ENCODE data around the gene SLC5A11. TPM values are rescaled to one million over a fixed set of nuclear protein-coding genes. Genes with fewer than 3 reads are reported as not detected.

Gene SLC5A11
- total RNA-seq, 4 donors from 2014 or later, result 6.8 TPM; not detected in 3

DNA sequence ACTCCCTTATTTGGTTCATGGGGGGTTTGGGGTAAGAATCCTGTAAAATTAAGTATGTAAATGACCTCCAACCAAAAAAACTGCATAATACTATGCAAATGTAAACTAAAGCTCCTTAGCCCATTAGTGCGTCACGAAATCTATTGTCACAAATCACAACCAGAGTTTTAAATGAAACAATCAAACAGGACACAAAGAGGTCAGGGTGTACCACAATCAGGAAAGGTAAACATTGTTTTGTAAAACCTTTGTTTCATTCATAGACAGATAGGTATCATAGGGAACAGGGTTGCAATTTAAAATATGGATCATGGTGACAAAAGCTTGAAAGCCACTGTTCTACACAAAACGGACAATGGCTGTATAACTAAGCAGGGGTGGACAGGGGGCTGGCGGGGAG is 108.4 kb downstream of the SLC5A11 start:
- no peaks in the 10 kb centered on the region for H3K9me3 ChIP-seq
- intact Hi-C loops (cut with DNase I; ENCODE audit: low total_unique reads), result no loop called here
- H3K27me3 ChIP-seq, result no peaks in the 10 kb centered on the region
- peaks cover 0 to 30% (median 11%) of the 10 kb centered on the region in 4 donors for H3K4me1 ChIP-seq
- TF ChIP-seq, protein P1, sequence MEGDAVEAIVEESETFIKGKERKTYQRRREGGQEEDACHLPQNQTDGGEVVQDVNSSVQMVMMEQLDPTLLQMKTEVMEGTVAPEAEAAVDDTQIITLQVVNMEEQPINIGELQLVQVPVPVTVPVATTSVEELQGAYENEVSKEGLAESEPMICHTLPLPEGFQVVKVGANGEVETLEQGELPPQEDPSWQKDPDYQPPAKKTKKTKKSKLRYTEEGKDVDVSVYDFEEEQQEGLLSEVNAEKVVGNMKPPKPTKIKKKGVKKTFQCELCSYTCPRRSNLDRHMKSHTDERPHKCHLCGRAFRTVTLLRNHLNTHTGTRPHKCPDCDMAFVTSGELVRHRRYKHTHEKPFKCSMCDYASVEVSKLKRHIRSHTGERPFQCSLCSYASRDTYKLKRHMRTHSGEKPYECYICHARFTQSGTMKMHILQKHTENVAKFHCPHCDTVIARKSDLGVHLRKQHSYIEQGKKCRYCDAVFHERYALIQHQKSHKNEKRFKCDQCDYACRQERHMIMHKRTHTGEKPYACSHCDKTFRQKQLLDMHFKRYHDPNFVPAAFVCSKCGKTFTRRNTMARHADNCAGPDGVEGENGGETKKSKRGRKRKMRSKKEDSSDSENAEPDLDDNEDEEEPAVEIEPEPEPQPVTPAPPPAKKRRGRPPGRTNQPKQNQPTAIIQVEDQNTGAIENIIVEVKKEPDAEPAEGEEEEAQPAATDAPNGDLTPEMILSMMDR (IDR thresholded peaks at IDR 0.05), result no peak
- TF ChIP-seq POLR2AphosphoS5 (IDR thresholded peaks at IDR 0.05) (no peak), EP300 (IDR thresholded peaks at IDR 0.05; ENCODE audit: low read depth) (no peak), POLR2A (IDR thresholded peaks at IDR 0.05) (no peak)
- in situ Hi-C loops (cut with MboI; ENCODE audit: low pct_ligation_motif_present in 1 of 4, low pct_unique_long_range_greater_than_20kb in 1 of 4, low sequenced_read_pairs in 3 of 4), result no loop called here
- DNase-seq, result no peak
- WGBS, 2 donors (ENCODE audit: low coverage in 1 of 2), result 60 to 61% methylated on average over 2 to 4 of the region's 4 CpGs
- H3K27ac ChIP-seq, result peak overlapping the region; percentile 25 to 50 (median 44)
- no peak overlapping the region for H3K4me3 ChIP-seq
- peaks cover 0 to 46% (median 13%) of the 10 kb centered on the region in 4 donors for H3K36me3 ChIP-seq

DNA sequence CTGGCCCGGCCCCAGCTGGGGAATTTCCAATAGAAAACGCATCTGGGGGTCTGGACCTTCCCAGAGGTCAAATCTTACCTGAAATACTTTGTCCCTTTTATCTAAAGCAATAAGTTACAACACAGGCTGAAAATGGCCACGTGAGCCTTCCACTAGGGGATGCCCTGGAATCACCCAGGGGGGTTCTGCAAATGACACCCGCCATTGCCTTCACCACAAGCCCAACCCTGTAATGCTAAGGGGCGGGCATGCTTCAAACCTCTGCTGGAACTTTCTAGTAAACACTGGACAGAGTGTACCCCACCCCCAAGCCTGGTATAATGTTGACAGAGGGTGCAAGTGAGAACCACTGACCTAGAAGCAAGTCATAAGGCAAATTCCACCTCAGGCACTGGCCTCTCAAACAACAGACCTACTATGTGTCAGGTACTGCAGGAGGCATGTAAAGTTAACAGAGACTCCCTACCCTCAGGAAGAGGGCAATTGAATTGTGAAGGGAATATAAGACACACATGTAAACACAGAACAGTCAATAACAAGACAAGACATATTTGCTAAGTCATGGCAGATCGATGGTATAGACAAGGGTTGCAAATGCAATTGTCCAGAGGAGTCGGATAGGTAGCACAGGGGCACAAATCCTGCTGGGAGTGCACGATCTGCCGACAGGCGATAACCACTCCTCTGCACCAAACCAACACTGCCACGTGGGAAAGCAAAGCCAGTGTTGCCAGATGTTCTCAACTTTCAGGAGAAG is 110.4 kb downstream of the SLC5A11 start:
- Histone ChIP-seq H3K4me1 (peaks cover 0 to 21% (median 11%) of the 10 kb centered on the region in 4 donors), H3K27me3 (no peaks in the 10 kb centered on the region), H3K9me3 (no peaks in the 10 kb centered on the region), H3K4me3 (no peak overlapping the region), H3K27ac (no peak overlapping the region), H3K36me3 (peaks cover 0 to 46% (median 17%) of the 10 kb centered on the region in 4 donors)
- intact Hi-C loops (cut with DNase I; ENCODE audit: low total_unique reads), result no loop called here
- 71 to 100% methylated on average over 2 to 11 of the region's 11 CpGs for WGBS, 2 donors (ENCODE audit: low coverage in 1 of 2)
- DNase-seq, result no peak
- in situ Hi-C loops (cut with MboI; ENCODE audit: low pct_ligation_motif_present in 1 of 4, low pct_unique_long_range_greater_than_20kb in 1 of 4, low sequenced_read_pairs in 3 of 4), result no loop called here
- TF ChIP-seq POLR2A (IDR thresholded peaks at IDR 0.05) (no peak), EP300 (IDR thresholded peaks at IDR 0.05; ENCODE audit: low read depth) (no peak)

DNA sequence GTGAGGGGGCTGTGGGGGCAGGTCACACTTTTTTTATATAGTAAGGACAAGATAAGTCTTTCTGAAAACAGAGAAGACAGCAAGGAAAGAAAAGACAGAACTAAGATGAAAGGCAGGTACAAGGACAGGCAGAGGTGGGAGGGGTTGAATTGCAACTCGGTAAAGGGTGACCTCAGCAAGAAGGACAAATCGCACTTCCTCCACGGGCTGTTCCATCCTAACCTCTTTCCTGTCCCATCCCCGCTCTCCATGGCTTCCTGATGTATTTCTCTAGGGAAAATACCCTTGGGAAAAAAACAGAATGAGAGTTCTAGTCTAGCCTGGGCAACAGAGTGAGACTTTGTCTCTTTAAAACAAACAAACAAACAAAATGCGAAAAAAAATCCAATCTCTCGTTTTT is 112.1 kb downstream of the SLC5A11 start:
- 48 to 56% methylated on average over 6 of the region's 6 CpGs for WGBS, 2 donors (ENCODE audit: low coverage in 1 of 2)
- no peaks in the 10 kb centered on the region for H3K27me3 ChIP-seq
- intact Hi-C loops (cut with DNase I; ENCODE audit: low total_unique reads) (no loop called here), in situ Hi-C loops (cut with MboI; ENCODE audit: low pct_ligation_motif_present in 1 of 4, low pct_unique_long_range_greater_than_20kb in 1 of 4, low sequenced_read_pairs in 3 of 4) (no loop called here)
- H3K9me3 ChIP-seq, result no peaks in the 10 kb centered on the region
- DNase-seq, result peak; percentile 41
- peaks cover 0 to 21% (median 11%) of the 10 kb centered on the region in 4 donors for H3K4me1 ChIP-seq
- H3K27ac ChIP-seq, result peak overlapping the region in 1 of 4 donors; percentile 33
- TF ChIP-seq POLR2A (IDR thresholded peaks at IDR 0.05), result no peak
- TF ChIP-seq, protein P1 (IDR thresholded peaks at IDR 0.05), result no peak
- TF ChIP-seq EP300 (IDR thresholded peaks at IDR 0.05; ENCODE audit: low read depth), result no peak
- no peak for TF ChIP-seq POLR2AphosphoS5 (IDR thresholded peaks at IDR 0.05)
- no peak overlapping the region for H3K4me3 ChIP-seq
- peaks cover 0 to 44% (median 18%) of the 10 kb centered on the region in 4 donors for H3K36me3 ChIP-seq

Other genes with a start within 250 kb of the SLC5A11 start
- 10 to 100 TPM; 48.2 to 77.2 (median 54.8) TPM for gene TNRC6A, start 116.3 kb upstream of the SLC5A11 start, total RNA-seq
- gene ARHGAP17, start 169.4 kb downstream of the SLC5A11 start, total RNA-seq, result 100 to 1,000 TPM in 3 of 4 donors, 10 to 100 TPM in 1; 60.9 to 141 (median 102) TPM